ENCODE results near the gene PRRX2.

Gene PRRX2

DNA sequence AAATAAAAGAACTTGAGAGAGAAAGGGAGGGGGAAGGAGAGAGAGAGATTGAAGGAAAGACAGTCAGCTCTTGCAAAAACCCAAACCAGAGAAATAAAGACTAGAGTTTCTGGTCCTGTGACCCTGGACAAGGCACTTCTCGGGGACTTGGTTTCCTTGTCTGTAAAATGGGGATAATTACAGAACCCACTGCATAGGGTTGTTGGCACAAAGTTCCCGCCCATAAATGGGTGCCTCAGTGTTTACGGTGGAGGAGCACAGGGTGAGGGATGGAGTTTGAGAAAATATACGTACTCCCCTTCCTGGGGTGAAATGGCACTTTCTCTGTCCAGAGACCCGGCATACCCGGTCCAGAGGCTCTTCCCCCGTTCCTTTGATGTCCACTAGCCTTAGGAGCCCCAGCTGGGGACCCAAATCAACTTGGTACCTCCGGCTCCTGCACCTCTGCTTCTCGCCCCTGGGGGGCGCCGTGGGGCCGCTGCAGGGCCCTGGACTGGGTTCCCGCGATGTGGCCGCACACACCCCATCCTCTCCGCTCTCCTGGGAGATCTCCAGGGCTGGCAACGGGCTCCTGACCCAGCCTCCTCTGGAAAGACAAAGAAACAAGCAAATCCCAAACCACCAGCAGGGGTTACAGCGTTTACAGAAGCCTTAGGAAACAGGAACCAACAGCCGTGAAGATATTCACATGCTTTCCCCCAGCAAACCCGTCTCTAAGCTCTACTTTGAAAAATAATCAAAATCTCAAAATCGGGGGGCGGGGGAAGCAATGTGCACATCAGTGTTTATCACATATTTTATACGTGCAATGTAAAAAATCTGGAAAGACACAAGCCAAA lies 61.1 kb downstream of the PRRX2 start:
- TF ChIP-seq, protein P1, sequence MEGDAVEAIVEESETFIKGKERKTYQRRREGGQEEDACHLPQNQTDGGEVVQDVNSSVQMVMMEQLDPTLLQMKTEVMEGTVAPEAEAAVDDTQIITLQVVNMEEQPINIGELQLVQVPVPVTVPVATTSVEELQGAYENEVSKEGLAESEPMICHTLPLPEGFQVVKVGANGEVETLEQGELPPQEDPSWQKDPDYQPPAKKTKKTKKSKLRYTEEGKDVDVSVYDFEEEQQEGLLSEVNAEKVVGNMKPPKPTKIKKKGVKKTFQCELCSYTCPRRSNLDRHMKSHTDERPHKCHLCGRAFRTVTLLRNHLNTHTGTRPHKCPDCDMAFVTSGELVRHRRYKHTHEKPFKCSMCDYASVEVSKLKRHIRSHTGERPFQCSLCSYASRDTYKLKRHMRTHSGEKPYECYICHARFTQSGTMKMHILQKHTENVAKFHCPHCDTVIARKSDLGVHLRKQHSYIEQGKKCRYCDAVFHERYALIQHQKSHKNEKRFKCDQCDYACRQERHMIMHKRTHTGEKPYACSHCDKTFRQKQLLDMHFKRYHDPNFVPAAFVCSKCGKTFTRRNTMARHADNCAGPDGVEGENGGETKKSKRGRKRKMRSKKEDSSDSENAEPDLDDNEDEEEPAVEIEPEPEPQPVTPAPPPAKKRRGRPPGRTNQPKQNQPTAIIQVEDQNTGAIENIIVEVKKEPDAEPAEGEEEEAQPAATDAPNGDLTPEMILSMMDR (IDR thresholded peaks at IDR 0.05; ENCODE audit: low read depth, low read length, missing control alignments), result peak; percentile 98
- no peak overlapping the region for H3K4me3 ChIP-seq (replicated peaks; ENCODE audit: low read depth, low read length)
- DNase-seq (ENCODE audit: extremely low read depth, low read depth), result peak; percentile 64

DNA sequence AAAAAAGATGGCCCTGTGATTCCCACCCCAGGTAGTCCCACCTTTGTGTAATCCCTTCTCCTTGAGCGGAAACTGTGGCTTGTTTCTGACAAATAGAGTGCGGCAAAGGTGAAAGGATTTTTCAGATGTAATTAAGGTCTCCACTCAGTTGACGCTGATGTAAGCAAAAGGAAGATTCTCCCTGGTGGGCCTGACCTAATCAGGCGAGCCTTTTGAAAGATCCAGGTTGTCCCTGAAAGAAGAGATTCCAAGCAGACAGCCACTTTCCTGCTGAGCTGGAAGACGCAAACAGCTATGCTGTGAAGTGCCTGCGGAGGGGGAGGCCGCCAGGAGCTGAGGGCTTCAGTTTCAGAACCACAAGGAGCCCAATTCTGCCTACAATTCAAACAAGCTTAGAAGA lies 63.3 kb downstream of the PRRX2 start:
- DNase-seq (ENCODE audit: extremely low read depth, low read depth), result no peak
- TF ChIP-seq, protein P1 (IDR thresholded peaks at IDR 0.05; ENCODE audit: low read depth, low read length, missing control alignments), result no peak

GRCh38 chr9:129731477-129732085 lies 66.1 kb downstream of the PRRX2 start:
- TF ChIP-seq, protein P1 (IDR thresholded peaks at IDR 0.05; ENCODE audit: low read depth, low read length, missing control alignments), result no peak
- no peak overlapping the region for H3K4me3 ChIP-seq (replicated peaks; ENCODE audit: low read depth, low read length)
- no peak for DNase-seq (ENCODE audit: extremely low read depth, low read depth)

More for the DNA sequence above, 63.3 kb downstream of the PRRX2 start:
- no peak overlapping the region for H3K4me3 ChIP-seq (replicated peaks; ENCODE audit: low read depth, low read length)

DNA sequence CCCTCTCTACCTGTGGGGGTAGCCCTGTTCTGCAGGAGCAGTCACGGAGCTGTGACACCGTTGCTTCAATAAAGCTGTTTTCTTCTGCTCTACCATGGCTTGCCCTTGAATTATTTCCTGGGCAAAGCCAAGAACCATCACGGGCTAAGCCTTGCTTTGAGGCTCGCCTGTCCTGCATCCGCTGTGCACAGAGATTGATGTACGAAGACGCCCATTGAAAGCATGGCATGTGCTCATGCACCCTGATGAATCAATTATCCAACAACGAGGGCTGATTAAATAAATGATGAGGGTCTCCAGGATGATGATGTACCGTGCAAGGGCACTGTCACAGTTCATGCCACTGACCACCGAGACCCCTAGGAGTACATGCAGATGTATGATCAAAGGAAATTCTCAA lies 66.7 kb downstream of the PRRX2 start:
- TF ChIP-seq, protein P1 (IDR thresholded peaks at IDR 0.05; ENCODE audit: low read depth, low read length, missing control alignments), result no peak
- H3K4me3 ChIP-seq (replicated peaks; ENCODE audit: low read depth, low read length), result no peak overlapping the region
- DNase-seq (ENCODE audit: extremely low read depth, low read depth), result no peak

DNA sequence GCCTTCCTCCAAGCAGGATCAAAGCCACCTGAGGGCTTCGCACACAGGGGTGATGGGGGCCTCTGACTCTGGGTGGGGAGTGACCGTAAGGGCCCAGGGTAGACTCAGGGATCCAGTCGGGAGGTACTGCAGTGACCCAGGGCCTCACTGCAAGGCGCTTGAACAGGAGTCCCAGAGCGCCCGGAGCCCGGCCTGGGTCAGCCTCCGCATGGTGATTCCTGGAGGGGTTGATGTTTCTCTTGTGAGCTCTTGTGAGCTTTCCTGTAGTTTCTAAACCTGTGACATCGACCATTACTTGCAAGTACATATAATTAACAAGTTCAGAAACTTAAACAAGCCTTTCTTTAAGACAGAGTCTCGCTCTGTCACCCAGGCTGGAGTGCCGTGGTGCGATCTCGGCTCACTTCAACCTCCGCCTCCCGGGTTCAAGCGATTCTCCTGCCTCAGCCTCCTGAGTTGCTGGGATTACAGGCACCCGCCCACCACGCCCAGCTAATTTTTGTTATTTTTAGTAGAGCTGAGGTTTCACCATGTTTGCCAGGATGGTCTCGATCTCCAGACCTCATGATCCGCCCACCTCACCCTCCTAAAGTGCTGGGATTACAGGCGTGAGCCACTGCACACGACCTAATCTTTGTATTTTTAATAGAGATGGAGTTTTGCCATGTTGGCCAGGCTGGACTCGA lies 67.6 kb downstream of the PRRX2 start:
- TF ChIP-seq, protein P1 (IDR thresholded peaks at IDR 0.05; ENCODE audit: low read depth, low read length, missing control alignments), result no peak
- no peak for DNase-seq (ENCODE audit: extremely low read depth, low read depth)
- H3K4me3 ChIP-seq (replicated peaks; ENCODE audit: low read depth, low read length), result no peak overlapping the region

- TF ChIP-seq, protein P1 (IDR thresholded peaks at IDR 0.05; ENCODE audit: low read depth, low read length, missing control alignments), result no peak
- no peak for DNase-seq (ENCODE audit: extremely low read depth, low read depth)
Measured at GRCh38 chr9:129733632-129733953, 68.1 kb downstream of the PRRX2 start.

More at GRCh38 chr9:129733632-129733953, 68.1 kb downstream of the PRRX2 start:
- H3K4me3 ChIP-seq (replicated peaks; ENCODE audit: low read depth, low read length), result no peak overlapping the region
